DOHH2 (cell line): ENCODE measurements around the gene SLFN12L.

Experiments
- H3F3A ChIP-seq: fragments of 200-600 bp; sonication (generic), shearing (Covaris generic); 2 replicates; pipeline ENCODE4 v1.6.0; 2016; ENCODE audit warnings: antibody characterized with exemption, mild to moderate bottlenecking; ENCODE audit not compliant: control insufficient read depth, insufficient read depth
- H3K27ac ChIP-seq: fragments of 200-600 bp; sonication (generic); 2 replicates; pipeline ENCODE4 v1.5.1; 2014; ENCODE audit warnings: low read depth, mild to moderate bottlenecking, low read length, moderate library complexity
- H3K27me3 ChIP-seq: fragments of 200-600 bp; sonication (generic); 2 replicates; pipeline ENCODE4 v1.6.1; 2014; ENCODE audit warnings: mild to moderate bottlenecking, low read length, mixed read lengths; ENCODE audit not compliant: control insufficient read depth
- H3K36me3 ChIP-seq: fragments of 200-600 bp; sonication (generic); 2 replicates; pipeline ENCODE4 v1.6.1; 2014; ENCODE audit warnings: mild to moderate bottlenecking, low read length, moderate library complexity, mixed read lengths; ENCODE audit not compliant: control insufficient read depth
- H3K4me1 ChIP-seq: fragments of 200-600 bp; sonication (generic); 2 replicates; pipeline ENCODE4 v1.6.1; 2014; ENCODE audit warnings: mild to moderate bottlenecking, low read length, mixed read lengths; ENCODE audit not compliant: control insufficient read depth
- H3K4me2 ChIP-seq: fragments of 200-600 bp; sonication (generic); 2 replicates; pipeline ENCODE4 v1.6.0; 2014; ENCODE audit warnings: mild to moderate bottlenecking, low read length, moderate library complexity
- H3K4me3 ChIP-seq: fragments of 200-600 bp; sonication (generic); 2 replicates; pipeline ENCODE4 v1.5.1; 2014; ENCODE audit warnings: mild to moderate bottlenecking, low read length, mixed read lengths
- H3K79me2 ChIP-seq: fragments of 200-600 bp; sonication (generic); 2 replicates; pipeline ENCODE4 v1.6.1; 2014; ENCODE audit warnings: mild to moderate bottlenecking, low read length, mixed read lengths; ENCODE audit not compliant: control insufficient read depth
- H3K9me2 ChIP-seq: fragments of 200-600 bp; sonication (generic); replicated peaks from 2 replicates; pipeline ENCODE4 v1.6.1; 2014; ENCODE audit warnings: mild to moderate bottlenecking, low read length, mixed read lengths; ENCODE audit not compliant: control insufficient read depth
- H3K9me3 ChIP-seq: fragments of 200-600 bp; sonication (generic); 2 replicates; pipeline ENCODE4 v1.6.1; 2014; ENCODE audit warnings: antibody characterized with exemption, low read length, mixed read lengths; ENCODE audit not compliant: control insufficient read depth, insufficient read depth
- H4K20me1 ChIP-seq: fragments of 200-600 bp; sonication (generic); 2 replicates; pipeline ENCODE4 v1.6.0; 2014; ENCODE audit warnings: low read depth, mild to moderate bottlenecking, antibody characterized with exemption, low read length, moderate library complexity; ENCODE audit not compliant: control insufficient read depth, insufficient read depth
- EZH2phosphoT487 ChIP-seq: fragments of 200-600 bp; sonication (generic); IDR thresholded peaks from 2 replicates; pipeline ENCODE4 v1.6.1; 2017; ENCODE audit warnings: borderline replicate concordance, mild to moderate bottlenecking, antibody characterized with exemption, low read length, moderate library complexity, mixed read lengths
- TF ChIP-seq, protein P1 (sequence below): fragments of 200-600 bp; sonication (generic); IDR thresholded peaks from one replicate; pipeline ENCODE4 v1.5.1; 2014; ENCODE audit warnings: antibody characterized with exemption, mild to moderate bottlenecking, low read depth, low read length; ENCODE audit not compliant: poor library complexity, severe bottlenecking

SLFN12L gene

DNA sequence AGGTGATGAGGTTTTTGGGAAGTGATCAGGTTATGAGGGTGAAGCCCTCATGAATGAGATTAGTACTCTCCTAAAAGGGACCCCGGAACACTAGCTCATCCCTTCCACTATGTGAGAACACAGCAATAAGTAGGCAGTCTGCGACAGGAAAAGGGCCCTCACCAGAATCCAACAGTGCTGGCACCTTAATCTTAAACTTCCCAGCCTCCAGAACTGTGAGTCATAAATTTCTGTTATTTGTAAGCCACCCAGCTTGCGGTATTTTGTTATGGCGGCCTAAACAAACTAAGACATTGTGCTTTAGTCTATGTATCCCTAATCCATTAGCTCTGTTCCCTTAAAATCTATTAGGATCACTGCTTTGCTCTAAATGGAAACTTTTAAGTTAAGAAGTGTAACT lies 113.7 kb downstream of the SLFN12L start:
- Histone ChIP-seq H3K9me2 (no peaks in the 10 kb centered on the region), H3K4me2 (no peak overlapping the region), H3K4me1 (no peaks in the 10 kb centered on the region), H3K27ac (no peak overlapping the region), H3F3A (no peaks in the 10 kb centered on the region), H3K79me2 (no peaks in the 10 kb centered on the region), H3K9me3 (no peaks in the 10 kb centered on the region), H3K36me3 (no peaks in the 10 kb centered on the region), H3K27me3 (peaks cover 6% of the 10 kb centered on the region; the same call in 1 of the 2 replicates), H4K20me1 (no peaks in the 10 kb centered on the region), H3K4me3 (no peak overlapping the region)
- no peak for TF ChIP-seq EZH2phosphoT487
- TF ChIP-seq, protein P1, sequence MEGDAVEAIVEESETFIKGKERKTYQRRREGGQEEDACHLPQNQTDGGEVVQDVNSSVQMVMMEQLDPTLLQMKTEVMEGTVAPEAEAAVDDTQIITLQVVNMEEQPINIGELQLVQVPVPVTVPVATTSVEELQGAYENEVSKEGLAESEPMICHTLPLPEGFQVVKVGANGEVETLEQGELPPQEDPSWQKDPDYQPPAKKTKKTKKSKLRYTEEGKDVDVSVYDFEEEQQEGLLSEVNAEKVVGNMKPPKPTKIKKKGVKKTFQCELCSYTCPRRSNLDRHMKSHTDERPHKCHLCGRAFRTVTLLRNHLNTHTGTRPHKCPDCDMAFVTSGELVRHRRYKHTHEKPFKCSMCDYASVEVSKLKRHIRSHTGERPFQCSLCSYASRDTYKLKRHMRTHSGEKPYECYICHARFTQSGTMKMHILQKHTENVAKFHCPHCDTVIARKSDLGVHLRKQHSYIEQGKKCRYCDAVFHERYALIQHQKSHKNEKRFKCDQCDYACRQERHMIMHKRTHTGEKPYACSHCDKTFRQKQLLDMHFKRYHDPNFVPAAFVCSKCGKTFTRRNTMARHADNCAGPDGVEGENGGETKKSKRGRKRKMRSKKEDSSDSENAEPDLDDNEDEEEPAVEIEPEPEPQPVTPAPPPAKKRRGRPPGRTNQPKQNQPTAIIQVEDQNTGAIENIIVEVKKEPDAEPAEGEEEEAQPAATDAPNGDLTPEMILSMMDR = no peak
